SH-SY5Y (cell line): ENCODE data around the gene IFNL4.
"Not testable (repeated sequence)": the region's sequence is repeated elsewhere in the genome, so short reads cannot be mapped to it uniquely, and the experiment has no call there.

Experiments
- GATA2 ChIP-seq: IDR thresholded peaks from 2 replicates; pipeline ENCODE4 v1.6.1; 2011; ENCODE audit warnings: mild to moderate bottlenecking, low read depth, low read length
- GATA3 ChIP-seq: IDR thresholded peaks from 2 replicates; pipeline ENCODE4 v1.6.1; 2011; ENCODE audit warnings: low read depth, mild to moderate bottlenecking, low read length, moderate library complexity

IFNL4 gene

DNA sequence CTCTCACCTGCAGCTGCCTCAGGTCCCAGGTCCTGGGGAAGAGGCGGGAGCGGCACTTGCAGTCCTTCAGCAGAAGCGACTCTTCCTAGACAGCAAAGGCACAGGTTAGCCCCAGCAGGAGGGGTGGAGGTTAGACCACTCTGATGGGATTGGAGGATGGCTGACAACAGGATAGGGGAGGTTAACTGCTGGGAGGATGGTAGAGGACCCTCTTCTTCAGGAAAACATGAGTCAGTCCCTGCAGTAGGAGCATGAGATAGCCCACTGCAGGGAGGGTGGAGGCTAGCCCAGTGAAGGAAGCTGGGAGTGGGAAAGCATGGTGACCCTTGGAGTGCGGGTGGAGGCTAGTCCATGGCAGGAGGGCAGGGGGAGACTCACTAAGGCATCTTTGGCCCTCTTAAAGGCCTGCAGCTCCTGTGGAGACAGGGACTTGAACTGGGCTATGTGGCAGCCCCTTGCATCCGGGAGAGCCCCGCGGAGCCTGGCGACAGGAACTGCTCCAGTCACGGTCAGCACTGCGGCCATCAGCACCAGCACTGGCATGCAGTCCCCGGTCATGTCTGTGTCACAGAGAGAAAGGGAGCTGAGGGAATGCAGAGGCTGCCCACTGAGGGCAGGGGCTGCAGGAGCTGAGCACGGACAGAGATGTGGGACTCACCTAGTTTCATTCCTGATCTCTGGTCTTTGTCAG is 4.1 kb downstream of the IFNL4 start, which contains the start of gene IFNL3:
TSS of gene IFNL3 (minus strand) at position 597 of the 691 bp plus-strand sequence. CDS start at position 558, 39 bp downstream.
- not testable (repeated sequence) for TF ChIP-seq GATA3, GATA2

DNA sequence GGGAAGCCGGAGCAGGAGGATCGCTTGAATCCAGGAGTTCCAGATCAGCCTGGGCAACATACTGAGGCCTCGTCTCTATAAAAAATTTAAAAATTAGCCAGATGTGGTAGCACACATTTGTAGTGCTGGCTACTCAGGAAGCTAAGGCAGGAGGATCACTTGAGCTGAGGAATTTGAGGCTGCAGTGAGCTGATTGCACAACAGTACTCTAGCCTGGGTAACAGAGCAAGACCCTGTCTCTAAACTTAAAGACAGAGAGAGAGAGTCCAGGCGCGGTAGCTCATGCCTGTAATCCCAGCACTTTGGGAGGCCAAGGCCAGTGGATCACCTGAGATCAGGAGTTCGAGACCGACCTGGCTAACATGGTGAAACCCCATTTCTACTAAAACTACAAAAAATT is 8.2 kb downstream of the IFNL4 start:
- TF ChIP-seq GATA2 (no peak), GATA3 (no peak)

DNA sequence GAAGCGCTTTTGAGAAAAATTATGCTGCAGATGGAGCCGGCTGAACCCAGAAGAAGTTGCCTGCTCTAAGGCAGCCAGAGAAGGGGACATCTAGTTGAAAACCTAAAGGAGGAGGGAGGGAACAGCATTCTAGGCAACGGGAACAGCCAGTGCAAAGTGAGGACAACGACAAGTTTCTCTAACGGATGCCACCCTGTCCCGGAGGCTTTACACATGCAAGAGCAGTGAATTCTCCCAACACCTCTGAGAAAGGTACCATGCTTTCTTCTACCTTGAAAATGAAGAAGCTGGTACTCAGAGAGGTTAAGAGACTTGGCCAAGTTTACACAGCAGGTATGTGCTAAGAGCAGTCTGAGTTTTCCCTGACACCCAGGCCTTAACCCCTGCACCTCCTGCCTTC is 9.7 kb downstream of the IFNL4 start:
- TF ChIP-seq GATA2 (no peak), GATA3 (no peak)

DNA sequence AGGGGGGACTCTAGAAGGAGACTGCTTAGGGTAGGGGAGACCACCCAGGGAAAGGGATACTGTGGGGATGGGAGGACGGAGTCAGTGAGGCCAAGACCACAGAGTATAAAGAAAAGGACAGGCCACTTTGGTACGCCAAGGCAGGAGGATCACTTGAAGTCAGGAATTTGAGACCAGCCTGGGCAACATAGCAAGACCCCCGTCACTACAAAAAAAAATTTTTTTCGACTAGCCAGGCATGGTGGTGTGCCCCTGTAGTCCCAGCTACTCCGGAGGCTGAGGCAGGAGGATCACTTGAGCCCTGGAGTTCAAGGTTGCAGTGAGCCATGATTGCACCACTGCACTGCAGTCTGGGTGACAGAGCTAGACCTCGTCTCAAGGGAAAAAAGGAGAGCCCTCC is 10.4 kb downstream of the IFNL4 start:
- TF ChIP-seq GATA3 (no peak), GATA2 (no peak)

DNA sequence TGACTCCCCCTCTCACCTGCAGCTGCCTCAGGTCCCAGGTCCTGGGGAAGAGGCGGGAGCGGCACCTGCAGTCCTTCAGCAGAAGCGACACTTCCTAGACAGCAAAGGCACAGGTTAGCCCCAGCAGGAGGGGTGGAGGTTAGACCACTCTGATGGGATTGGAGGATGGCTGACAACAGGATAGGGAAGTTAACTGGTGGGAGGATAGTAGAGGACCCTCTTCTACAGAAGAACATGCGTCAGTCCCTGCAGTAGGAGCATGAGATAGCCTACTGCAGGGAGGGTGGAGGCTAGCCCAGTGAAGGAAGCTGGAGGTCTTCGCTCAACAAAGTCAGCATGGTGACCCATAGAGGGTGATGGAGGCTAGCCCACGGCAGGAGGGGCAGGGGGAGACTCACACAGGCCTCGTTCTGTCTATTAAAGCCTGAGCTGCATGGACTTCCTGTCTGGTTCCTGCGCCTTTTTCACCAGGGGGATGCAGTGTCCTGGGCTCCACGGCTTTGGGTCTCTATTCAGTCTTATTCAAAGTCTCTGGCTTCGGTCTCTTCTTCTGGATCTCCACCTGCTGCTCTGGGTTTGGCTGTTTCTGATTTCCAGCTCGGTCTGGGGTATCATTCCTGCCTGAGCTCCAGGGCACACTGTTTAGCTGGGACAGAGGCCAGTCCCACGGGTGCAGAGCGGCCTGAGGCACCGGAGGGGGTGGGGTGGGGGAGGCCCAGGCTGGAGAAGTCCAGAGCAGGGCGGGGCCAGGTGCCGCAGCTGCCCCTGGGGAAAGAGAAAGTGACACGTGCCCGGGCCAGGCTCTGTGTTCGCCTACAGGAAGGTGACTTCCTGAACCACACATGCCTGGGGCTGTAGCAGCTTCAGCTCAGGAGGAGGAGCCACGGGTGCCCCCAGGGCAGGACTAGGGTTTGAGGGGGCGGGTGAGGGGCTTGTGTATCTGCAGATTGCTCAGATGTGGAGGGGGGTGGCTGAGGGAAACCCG is 11.2 kb downstream of the IFNL4 start:
- no peak for TF ChIP-seq GATA2
- no peak for TF ChIP-seq GATA3

DNA sequence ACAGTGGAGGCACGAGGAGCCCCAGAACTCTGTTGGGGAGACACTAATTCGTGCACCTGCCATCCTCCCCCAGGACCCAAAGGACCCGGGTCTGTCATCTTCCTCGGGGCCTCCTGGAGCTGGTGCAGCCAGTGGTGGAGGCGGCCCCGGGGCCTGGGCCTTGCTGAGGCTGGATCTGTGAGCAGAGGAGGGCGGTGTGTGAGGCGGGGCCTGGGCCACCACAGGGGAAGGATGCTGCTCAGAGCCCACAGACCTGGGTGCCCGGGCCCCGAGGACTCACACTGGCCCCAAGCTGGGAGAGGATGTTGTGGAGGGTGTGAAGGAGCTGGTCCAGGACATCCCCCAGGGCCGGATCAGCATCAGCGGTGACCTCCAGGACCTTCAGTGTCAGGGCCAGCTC is 12.1 kb downstream of the IFNL4 start:
- no peak for TF ChIP-seq GATA3
- no peak for TF ChIP-seq GATA2

DNA sequence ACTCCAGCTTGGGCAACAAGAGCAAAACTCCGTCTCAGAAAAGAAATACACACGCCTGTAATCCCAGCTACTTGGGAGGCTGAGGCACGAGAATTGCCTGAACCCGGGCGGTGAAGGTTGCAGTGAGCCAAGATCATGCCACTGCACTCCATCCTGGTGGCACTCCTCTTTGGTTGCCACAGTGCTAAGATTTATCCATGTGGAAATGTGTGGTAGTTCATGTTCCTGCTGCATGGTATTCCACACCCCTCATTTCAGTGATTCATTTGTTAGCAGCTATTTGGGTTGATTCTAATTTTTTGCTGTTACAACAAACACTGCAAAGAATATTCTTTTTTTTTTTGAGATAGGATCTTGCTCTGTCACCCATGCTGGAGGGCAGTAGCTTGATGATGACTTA is 15.9 kb downstream of the IFNL4 start:
- no peak for TF ChIP-seq GATA3
- no peak for TF ChIP-seq GATA2

DNA sequence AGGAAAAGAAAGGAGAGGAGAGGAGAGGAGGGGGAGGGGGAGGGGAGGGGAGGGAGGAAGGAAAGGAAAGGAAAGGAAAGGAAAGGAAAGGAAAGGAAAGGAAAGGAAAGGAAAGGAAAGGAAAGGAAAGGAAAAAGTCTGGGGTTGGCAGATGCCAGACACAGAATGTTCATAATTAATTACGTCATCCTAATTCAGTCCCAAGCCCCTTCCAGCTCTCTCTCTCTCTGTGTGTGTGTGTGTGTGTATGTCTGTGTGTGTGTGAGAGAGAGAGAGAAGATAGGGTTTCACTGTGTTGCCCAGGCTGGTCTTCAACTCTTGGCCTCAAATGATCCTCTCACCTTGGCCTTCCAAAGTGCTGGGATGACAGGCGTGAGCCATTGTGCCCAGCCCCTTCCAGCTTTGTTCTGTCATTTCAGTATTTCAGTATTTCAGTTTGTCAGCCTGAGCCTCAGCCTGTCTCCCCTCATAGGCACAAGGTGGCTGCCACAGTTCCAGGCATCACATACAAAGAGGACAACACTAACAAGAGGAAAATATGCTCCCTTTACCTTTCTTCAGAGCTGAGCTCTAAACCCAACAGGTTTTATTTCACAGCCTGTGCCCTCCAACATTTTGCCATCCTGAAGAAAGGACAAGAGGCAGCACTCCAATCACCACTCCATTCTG is 18.4 kb downstream of the IFNL4 start:
- TF ChIP-seq GATA3 (no peak), GATA2 (no peak)

DNA sequence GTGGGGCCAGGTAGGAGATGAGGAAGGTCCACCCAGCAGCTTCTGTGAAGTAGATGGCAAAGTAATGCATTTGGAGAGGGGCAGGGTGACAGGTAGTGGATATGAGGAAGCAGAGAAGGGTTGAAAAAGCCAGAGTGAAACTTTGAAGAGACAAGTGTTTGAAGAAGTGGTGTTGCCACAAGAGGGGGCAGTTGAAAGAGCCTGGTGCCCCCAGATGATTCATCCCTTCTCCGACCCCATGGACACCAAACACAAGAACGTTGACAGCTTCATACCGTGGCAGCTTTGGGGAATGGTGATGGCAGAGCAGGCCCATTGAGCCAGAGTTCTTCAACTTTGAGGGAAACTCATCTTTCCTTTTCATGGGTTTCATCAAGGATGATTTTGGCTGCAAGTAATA is 23.7 kb downstream of the IFNL4 start:
- TF ChIP-seq GATA2 = no peak
- no peak for TF ChIP-seq GATA3

DNA sequence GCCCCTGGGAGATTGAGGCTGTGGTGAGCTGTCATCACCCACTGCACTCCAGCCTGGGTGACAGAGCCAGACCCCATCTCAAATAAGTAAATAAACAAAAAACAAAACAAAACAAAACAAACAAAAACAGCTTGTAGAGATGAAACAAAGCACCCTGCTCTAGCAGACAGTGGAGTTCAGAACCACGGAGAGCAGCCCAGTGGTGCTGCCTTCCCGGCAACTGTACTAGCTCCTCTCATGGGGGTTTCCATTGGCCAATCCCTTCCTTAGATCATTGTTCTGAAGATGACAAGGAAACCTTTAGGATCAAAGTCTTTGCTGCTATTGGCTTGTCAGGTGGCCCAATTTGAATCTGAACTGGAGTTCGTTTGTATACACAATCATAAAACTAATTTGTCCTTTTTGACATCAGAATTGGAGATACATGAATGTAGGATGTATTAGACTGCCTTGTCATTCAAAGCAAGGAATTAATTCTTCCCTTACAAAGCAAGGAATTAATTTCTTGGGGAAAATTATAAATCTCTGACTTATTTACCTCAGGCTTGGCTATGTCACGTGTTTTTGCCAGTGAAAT is 24.9 kb downstream of the IFNL4 start:
- TF ChIP-seq GATA3 = no peak
- TF ChIP-seq GATA2 = no peak

DNA sequence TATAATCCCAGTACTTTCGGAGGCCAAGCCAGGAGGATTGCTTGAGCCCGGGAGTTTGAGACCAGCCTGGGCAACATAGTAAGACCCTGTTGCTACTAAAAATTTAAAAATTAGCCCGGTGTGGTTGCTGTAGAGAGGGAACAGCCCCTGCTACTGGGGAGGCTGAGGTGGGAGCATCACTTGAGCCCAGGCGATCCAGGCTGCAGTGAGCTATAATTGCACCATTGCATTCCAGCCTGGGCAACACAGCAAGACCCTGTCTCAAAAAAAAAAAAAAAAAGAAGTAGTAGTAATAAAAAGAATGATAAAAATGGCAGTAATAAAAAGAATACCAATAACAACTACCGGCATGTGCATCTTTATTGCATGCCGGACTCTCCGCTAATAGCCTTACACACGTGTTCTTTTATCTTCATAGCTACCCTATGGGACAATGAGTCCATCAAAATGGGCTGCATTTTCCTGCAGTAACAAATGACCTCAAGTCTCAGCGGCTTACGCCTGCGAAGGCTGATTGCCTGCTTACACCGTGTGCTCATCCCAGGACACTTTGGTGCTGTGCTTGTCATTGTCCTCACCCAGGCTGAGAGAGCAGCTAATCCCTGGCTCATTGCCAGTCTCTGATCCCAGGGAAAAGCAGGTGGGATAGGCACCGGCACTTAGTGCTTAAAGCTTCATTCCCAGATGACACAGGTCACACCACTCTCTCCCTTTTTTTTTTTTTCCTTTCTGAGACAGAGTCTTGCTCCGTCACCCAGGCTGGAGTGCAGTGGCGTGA is 30.2 kb downstream of the IFNL4 start:
- TF ChIP-seq GATA3 (no peak), GATA2 (no peak)

DNA sequence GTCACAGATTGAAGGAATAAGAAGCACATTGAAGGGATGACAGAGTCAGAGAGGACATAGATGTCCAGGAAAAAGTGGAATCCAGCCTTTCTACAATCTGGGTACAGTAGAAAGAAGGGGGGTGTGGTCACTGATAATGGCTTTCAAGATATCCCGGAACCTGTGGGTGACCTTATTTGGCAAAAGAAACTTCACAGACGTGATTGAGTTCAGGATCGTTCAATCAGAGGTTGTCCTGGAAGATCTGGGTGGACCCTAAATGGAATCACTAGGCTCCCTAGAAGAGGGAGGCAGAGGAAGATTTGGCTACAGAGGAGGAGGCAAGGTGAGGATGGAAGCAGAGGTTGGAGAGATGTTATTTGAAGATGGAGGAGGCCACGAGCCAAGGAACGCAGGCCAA is 31.6 kb downstream of the IFNL4 start:
- TF ChIP-seq GATA2 (no peak), GATA3 (no peak)

DNA sequence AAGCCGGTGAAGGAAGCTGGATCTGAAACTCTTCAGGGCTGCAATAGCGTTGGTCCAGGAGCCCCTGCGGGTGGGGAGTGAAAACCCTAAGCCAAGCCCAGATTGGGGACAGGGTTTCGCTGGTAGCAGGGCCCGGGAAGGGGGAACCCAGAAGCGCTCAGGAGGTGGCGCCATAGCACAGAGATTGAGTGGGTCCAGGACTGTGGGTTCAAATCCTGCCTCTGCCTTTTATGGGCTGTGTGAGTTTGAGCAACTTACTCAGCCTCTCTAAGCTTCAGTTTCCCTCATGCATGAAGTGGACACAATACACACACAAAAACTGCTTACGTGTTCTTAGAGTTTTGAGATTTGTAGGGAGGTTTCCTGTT is 36.3 kb downstream of the IFNL4 start:
- TF ChIP-seq GATA3 = no peak
- TF ChIP-seq GATA2 = no peak
